Measurements from ENCODE around the gene LATS2.
A peak's percentile ranks its signal among the peaks of the same experiment; 100 is the strongest.
"Not testable (repeated sequence)": the region's sequence is repeated elsewhere in the genome, so short reads cannot be mapped to it uniquely, and the experiment has no call there.

The LATS2 gene

GRCh38 chr13:21075011-21075378 lies 13.6 kb upstream of the LATS2 start:
- DNase-seq: peak; percentile 20

DNA sequence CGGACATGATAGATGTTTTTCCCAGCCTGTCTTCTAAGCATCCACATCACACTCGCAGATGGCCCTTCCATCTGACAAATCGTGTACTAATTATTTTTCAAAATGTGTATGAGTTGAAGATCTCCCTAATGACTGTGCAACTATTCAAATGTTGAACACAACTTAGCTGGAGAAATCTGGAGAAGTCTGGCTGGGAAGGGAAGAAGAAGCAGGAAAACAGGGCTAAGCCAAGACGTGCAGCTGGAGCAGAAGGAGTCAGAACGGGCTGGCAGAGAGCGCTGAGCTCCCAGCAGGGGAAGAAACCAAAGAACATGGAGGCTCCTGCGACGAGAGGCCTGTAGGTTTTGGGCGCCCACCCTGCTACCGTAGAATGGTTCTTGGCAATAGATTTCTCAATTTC lies 13.2 kb upstream of the LATS2 start:
- no peak for DNase-seq

DNA sequence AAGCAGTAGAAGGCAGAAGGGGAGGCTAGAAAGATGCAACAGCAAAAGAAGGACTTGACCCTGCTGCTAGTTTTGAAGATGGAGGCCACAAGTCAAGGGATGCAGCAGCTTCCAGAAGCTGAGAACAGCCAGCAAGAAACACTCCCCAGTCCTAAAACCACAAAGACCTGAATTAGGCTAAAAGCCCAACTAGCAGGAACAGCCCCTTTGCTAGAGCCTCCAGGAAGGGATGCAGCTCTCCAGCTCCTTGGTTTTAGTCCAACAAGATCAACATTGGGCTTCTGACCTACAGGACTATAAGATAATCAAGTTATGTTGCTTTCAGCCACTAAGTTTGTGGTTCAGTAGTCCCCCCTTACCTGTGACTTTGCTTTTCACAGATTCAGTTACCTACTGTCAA lies 10.5 kb upstream of the LATS2 start:
- no peak for DNase-seq

GRCh38 chr13:21071015-21071414 lies 9.6 kb upstream of the LATS2 start:
- no peak for DNase-seq

DNA sequence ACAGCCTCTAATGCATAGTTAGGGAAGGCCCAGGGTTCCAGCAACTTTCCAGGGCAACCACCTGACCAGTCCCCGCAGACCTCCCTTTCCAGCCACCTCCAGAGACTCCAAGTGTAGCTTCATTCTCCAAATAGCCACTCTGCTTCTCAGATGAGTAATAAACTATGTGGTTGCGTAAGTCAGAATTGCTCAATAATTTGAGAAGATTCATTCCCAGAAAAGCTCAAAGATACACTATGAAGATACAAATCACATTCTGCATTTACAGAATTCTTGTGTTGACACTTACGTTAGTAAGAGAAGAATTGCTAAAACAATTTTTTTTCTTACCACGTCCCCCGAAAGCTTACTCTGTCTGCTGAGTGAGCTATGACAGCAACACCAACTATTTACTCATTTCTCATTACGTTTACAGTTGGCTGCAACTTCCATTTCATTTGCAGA lies 8.2 kb upstream of the LATS2 start:
- peak; percentile 84 for DNase-seq

GRCh38 chr13:21067848-21068247 lies 6.5 kb upstream of the LATS2 start:
- DNase-seq: no peak

GRCh38 chr13:21066946-21067345 lies 5.6 kb upstream of the LATS2 start:
- DNase-seq: no peak

GRCh38 chr13:21065686-21066085 lies 4.3 kb upstream of the LATS2 start:
- DNase-seq: peak; percentile 85

GRCh38 chr13:21063031-21063430 lies 1.6 kb upstream of the LATS2 start:
- DNase-seq: no peak

DNA sequence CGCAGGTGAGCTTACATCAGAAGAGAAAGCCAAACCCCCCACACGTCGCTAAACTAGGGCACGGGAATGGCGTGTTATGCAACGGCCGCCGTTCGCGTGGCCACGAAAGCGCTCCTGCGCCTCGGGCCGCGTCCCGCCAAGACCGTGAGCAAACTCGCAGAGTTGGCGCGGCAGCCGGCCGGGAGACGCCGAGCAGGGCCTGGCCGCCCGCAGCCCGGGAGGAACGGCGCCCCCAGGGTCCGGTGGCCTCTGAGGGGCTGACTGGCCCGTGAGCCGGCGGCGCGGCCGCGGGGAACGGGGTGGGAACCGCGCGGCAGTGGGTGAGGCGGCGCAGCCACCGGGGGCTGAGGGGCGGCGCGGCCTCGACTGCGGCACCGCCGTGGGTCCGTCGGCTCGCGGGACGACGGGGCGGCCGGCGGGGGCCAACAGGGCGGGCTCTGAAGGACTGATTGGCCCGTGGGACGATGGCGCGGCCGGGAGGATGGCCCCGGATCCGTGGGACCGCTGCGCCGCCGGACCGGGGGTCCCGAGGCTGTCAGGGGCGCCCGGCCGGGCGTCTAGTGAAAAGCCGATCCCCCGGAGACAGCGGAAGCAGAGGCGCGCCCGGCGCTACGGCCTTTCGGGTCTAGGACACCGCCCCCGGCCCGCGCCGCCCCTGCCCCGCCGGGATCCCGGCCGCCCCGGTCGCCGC lies 903 bp downstream of the LATS2 start:
- DNase-seq: no peak

DNA sequence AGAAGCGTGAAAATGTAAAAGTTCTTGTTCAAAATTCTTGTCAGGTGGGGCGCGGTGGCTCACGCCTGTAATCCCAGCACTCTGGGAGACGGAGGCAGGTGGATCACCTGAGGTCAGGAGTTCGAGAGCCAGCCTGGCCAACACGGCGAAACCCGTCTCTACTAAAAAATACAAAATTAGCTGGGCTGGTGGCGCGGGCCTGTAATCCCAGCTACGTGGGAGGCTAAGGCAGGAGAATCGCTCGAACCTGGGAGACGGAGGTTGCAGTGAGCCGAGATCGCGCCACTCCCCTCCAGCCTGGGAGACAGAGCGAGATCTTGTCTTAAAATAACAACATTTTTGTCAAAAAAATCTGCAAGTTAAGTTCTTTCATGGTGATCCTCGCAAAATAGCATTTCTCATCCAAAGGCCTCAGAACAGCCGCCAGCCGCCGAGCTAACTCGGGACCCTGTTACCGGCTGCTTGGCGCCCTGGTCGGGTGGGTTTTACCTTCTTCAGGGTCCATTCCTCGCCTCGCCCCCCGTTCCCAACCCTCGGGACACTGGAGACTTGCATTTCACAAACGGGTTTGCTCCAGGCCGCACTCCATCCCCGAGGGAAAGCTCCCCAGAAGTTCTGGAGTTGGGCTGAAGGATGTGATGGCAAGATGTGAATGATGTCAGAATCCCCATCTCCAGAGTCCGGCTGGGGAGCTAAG lies 1.6 kb downstream of the LATS2 start:
- no peak for DNase-seq

GRCh38 chr13:21058361-21058760 lies 3.0 kb downstream of the LATS2 start:
- DNase-seq: no peak

GRCh38 chr13:21055511-21056045 lies 5.8 kb downstream of the LATS2 start:
- DNase-seq: no peak

DNA sequence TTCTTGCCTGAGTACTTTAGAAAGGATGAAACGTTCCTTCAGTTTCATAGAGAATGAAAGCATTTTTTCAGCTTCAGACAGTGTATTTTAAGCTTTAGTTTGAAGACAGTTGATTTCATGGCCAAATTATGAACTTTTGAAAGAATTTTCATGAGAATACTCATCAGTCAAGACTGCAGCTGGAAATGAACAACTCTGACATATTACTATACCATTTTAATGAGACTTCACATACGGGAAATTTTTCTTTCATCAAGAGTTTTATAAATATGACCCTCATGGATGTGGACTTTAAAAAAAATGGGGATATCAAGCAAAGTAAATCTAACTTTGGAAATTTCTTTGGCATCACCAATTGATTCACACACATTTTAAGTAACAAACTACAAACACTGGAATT lies 6.4 kb downstream of the LATS2 start:
- DNase-seq: no peak

DNA sequence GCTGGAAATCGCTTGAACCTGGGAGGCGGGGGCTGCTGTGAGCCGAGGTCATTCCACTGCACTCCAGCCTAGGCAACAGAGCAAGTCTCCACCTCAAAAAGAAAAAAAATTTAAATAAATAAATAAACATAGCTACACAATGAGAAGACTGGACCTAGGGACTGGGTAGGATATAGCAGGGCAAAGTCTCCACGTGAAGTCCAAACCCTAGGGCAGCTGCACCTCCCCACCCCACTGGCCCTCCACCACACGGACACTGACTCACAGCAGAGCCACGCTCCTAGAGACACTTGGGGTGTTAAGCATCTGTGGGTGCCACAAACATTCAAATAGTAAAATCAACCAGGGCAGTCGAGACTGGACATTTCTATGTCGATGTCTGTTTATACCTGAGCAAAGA lies 7.1 kb downstream of the LATS2 start:
- no peak for DNase-seq

GRCh38 chr13:21053231-21053630 lies 8.2 kb downstream of the LATS2 start:
- no peak for DNase-seq

- no peak for DNase-seq
Observed at GRCh38 chr13:21051675-21052074, 9.7 kb downstream of the LATS2 start.

DNA sequence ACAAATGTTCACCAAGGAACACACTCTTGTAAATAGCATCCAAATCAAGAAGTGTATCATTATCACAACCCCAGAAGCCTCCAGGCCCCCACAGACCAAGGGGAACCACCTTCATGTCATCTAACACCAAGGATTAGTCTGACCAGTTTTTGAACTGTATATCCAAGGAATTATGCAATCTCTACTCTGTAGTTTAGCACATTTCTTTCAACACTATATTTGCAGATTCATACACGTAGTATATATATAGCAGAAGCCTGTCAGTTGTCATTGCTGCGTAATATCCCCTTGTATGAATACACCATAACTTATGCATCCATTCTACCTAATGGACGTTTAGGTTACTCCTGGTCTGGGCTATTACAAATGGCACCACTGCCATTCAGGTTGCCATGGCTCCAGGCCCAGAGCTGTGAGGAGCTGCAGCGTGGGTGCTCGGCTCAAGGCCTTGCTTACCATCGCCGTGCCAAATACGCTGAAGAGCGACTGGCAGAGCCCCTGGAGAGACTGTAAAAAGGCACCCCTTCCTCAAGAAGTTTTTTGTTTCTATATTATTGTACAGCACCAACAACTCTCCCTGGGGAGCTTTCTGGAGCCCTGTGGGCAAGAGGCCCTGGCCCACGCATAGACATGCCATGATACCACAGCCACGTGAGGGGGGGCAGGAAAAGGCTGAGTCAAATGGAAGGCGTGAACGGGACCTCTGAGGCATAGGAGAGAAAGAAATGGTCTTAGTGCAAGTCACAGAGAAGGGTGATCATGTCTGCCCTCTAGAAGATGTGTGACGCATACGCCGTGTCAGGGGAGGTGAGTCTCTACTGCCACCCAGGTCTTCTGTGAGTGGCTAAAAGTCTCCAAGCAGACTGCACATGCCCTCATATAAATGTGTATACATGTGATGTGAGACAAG lies 10.8 kb downstream of the LATS2 start:
- peak; percentile 86 for DNase-seq

GRCh38 chr13:21049731-21050130 lies 11.7 kb downstream of the LATS2 start:
- not testable (repeated sequence) for DNase-seq

- DNase-seq: no peak
Observed at GRCh38 chr13:21048901-21049698, 12.3 kb downstream of the LATS2 start.

DNA sequence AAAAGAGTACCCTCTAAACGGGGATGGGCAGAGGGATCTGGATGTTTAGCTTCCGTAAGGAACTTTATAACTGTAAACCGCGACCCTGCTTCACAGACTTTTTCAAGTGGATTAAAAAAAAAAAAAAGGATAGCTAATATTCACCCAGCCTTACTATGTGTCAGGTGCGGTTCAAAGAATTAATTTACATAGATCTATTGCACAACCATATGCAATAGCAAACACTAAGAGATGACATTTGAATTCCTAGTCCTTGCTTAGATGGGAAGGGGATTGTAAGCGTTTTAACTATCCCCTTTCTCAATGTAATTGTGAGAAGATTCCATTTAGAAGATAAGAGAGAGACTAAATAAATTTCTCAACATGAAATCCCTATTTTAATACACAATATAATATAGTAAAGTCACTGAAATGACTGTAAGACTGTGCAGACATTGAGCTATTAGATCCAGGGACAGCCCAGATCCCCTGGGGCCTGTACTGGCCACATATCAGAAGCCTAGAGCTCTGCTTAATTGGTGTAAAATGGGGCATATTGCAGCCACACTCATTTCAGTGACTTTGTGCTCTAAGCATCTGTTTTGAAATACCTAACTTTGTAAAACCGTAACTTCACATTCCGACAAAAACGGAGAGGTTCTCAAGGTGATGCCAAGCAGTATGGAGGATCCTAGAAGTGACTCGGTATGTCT lies 13.6 kb downstream of the LATS2 start:
- DNase-seq: no peak

DNA sequence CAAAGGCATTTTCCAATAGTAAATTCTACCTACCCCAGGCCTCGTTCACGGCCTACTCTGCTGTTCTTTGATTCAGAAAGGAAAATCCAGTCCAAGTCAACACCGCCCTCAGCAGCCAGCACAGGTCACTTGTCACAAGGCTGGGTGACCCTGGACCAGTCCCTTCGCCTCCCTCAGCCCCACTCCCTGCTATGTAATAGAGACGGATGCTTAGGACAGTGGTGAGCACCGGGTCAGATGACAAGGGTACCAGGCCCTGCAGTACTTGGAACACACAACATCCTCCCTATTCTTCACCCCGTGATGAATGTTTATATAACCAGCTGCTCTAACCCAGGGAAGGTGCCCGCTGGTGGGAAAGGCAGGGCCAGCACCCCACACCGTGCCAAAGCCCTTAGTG lies 14.3 kb downstream of the LATS2 start:
- no peak for DNase-seq

Data from MV-4-11 (cell line).